Psoas muscle (tissue), 8 donors: ENCODE data around the gene RABGAP1L. TPM values are rescaled to one million over a fixed set of nuclear protein-coding genes. Genes with fewer than 3 reads are reported as not detected.
"Not testable (repeated sequence)": the region's sequence is repeated elsewhere in the genome, so short reads cannot be mapped to it uniquely, and the experiment has no call there.

ENCODE experiments used
- ATAC-seq, 4 donors: fragments of 200-7000 bp; cut with Tn5 transposase; one replicate each; pipeline ENCODE4 v1.9.1; 2020; ENCODE audit warnings: moderate library complexity in 3 of 4, mild to moderate bottlenecking in 2 of 4
- DNase-seq, 2 donors: peaks; one replicate each; pipeline ENCODE4 v3.0.0-alpha.2; 2020
- H3K27ac ChIP-seq: fragments of 200-600 bp; one replicate; pipeline ENCODE4 v1.8.0; 2022
- H3K27me3 ChIP-seq, 3 donors: fragments of 200-600 bp in 1 of 3; one replicate each; pipeline versions ENCODE4 v1.6.1 to v1.8.0; 2013 to 2022; ENCODE audit warnings: low read length in 2 of 3, mild to moderate bottlenecking in 2 of 3, moderate library complexity in 1 of 3; ENCODE audit not compliant: insufficient read depth in 3 of 3
- H3K36me3 ChIP-seq, 2 donors: fragments of 200-600 bp in 1 of 2; one replicate each; pipeline versions ENCODE4 v1.6.1 to v1.8.0; 2013 to 2022; ENCODE audit warnings: low read depth in 1 of 2, mild to moderate bottlenecking in 1 of 2, moderate library complexity in 1 of 2; ENCODE audit not compliant: insufficient read depth in 1 of 2
- H3K4me1 ChIP-seq: fragments of 200-600 bp; one replicate; pipeline ENCODE4 v1.8.0; 2022
- H3K4me3 ChIP-seq: fragments of 200-600 bp; one replicate; pipeline ENCODE4 v1.8.0; 2022; ENCODE audit warnings: mild to moderate bottlenecking
- H3K9me3 ChIP-seq: fragments of 200-600 bp; one replicate; pipeline ENCODE4 v1.8.0; 2022
- WGBS, 3 donors: extraction: QIAGEN DNeasy Blood & Tissue Kit; methylation state at CpG; one replicate each; pipeline versions ENCODE4 v1.1.6 to v1.1.7; 2013; 5-methylcytosine and 5-hydroxymethylcytosine counted together
- intact Hi-C, 2 donors: fragments of 100-400 bp; cut with DNase I; formaldehyde crosslinking; loops; one replicate each; pipeline versions ENCODE4 v1.11.0 to v1.14.2; 2022
- polyA plus RNA-seq, 3 donors: library from polyadenylated mRNA; stranded (reverse); fragments of 200-250 nt; gene quantifications; one replicate each; pipeline ENCODE4 v1.2.3, GENCODE V29; 2013
- total RNA-seq, 4 donors: library from RNA; stranded (reverse); fragmentation: NEBNext Ultra II Directional in 2 of 4; extraction: Animal tissue kit (Norgen Biotek cat#: 25700) in 2 of 4; gene quantifications; one replicate each; pipeline versions ENCODE4 v1.2.1 to v1.2.4, GENCODE V29; 2021 to 2023
- TF ChIP-seq, protein P1 (sequence below): fragments of 200-600 bp; IDR thresholded peaks from one replicate; pipeline ENCODE4 v1.8.0; 2022; ENCODE audit warnings: antibody characterized with exemption
- donor health status: healthy with polysubstance abuse.
- donor health status: DM: no; HTN: no; CAD: no; lungs with moderate emphysema.
- donor health status: Bipolar disorder and iron deficiency.
- donor health status: healthy.
- donor health status: DM: yes; HTN: yes; CAD: no.
- donor health status: DM: no; HTN: no; CAD: no.
- donor health status: DM: no; HTN: no; CAD: no.
- donor health status: DM: yes; HTN: yes; CAD: no.

RABGAP1L gene
- total and polyA plus RNA-seq, 7 donors, result 2.9 to 14.4 (median 8.7) TPM

DNA sequence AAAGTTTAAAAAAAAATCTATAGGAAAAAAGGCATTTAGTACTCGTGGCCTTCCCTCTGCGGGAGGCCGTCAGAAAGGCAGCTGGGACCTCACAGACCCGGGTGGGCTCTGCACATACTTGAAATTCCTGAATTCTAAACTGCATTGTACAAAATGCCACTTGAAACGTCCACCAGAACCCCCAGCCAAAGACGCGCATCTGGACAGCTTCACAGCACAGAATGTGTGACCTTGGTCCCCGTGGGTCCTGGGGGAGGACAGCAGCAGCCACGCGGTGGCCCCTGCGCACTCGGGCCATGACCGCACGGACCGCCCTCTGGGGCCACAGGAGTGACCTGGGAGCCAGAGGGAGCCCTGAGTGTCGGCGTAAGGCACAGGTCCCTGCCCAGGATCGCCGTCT is 884.5 kb downstream of the RABGAP1L start:
- H3K9me3 ChIP-seq, result no peaks in the 10 kb centered on the region
- H3K4me1 ChIP-seq, result no peaks in the 10 kb centered on the region
- H3K4me3 ChIP-seq, result no peak overlapping the region
- WGBS, 3 donors, result 25 to 43% (median 32%) methylated on average over 19 of the region's 19 CpGs
- intact Hi-C loops, result no loop called here
- H3K36me3 ChIP-seq, result no peaks in the 10 kb centered on the region
- no peak for ATAC-seq
- DNase-seq, result no peak
- peaks cover 0 to 4% (median 3%) of the 10 kb centered on the region in 3 donors for H3K27me3 ChIP-seq
- TF ChIP-seq, protein P1, sequence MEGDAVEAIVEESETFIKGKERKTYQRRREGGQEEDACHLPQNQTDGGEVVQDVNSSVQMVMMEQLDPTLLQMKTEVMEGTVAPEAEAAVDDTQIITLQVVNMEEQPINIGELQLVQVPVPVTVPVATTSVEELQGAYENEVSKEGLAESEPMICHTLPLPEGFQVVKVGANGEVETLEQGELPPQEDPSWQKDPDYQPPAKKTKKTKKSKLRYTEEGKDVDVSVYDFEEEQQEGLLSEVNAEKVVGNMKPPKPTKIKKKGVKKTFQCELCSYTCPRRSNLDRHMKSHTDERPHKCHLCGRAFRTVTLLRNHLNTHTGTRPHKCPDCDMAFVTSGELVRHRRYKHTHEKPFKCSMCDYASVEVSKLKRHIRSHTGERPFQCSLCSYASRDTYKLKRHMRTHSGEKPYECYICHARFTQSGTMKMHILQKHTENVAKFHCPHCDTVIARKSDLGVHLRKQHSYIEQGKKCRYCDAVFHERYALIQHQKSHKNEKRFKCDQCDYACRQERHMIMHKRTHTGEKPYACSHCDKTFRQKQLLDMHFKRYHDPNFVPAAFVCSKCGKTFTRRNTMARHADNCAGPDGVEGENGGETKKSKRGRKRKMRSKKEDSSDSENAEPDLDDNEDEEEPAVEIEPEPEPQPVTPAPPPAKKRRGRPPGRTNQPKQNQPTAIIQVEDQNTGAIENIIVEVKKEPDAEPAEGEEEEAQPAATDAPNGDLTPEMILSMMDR, result no peak
- no peak overlapping the region for H3K27ac ChIP-seq

DNA sequence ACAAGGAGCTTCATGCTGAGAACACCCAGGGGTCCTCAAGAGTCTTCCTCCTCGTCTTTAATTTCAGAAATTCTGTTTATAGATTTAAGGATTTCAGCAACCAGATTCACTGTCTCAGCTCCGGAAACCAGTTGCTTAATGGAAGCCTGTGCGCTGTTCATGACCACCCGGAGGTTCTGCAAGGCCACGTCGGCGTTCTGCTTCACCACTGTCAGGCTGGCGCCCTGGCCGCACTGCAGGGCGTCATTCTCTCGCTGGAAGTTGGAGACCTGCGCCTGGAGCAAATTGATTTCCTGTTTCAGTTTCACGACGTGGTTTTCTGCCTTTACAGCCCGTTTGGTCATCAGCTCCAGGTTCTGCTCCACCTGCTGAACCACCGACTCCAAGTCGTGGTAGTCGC is 885.3 kb downstream of the RABGAP1L start:
- H3K9me3 ChIP-seq, intact Hi-C loops, H3K27ac ChIP-seq, H3K4me3 ChIP-seq, ATAC-seq, H3K4me1 ChIP-seq, H3K27me3 ChIP-seq, DNase-seq, H3K36me3 ChIP-seq: not testable (repeated sequence)
- 83 to 87% (median 85%) methylated on average over 18 of the region's 18 CpGs for WGBS, 3 donors

Other genes starting within 250 kb of the RABGAP1L start
- under 1 TPM in 2 of 4 donors, not detected in 2; 0.22 to 0.51 TPM for gene SERPINC1, start 242.2 kb upstream of the RABGAP1L start, total RNA-seq
- 1 to 10 TPM in 1 of 3 donors, under 1 TPM in 1, not detected in 1; 0.08 to 5.3 TPM for gene SERPINC1, start 242.2 kb upstream of the RABGAP1L start, polyA plus RNA-seq
- gene RC3H1, start 137.2 kb upstream of the RABGAP1L start, total RNA-seq, result 10 to 100 TPM; 21.8 to 39.1 (median 29.4) TPM
- gene RC3H1, start 137.2 kb upstream of the RABGAP1L start, polyA plus RNA-seq, result 10 to 100 TPM in 1 of 3 donors, 1 to 10 TPM in 2; 2.9 to 23.0 (median 5.7) TPM